Measurements from ENCODE around the gene ZNF320.

DNA sequence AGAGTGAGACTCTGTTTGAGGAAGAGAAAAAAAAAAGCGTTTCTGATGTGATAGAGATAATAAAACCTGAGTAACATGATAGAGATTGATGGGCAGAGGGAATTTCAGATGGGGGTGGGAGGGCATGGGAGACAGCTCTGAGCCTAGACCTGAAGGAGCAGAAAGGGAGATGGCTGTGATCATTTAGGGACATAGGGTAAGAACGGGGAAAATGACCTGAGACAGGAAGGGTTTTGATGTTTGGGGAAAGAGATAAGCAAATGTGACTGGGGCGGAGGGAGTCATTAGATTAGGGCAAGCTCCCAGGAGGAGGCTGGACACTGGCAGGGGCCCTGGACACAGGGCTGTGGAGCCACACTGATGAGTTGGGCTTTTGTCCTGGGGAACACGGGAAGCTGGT is 6.1 kb downstream of the ZNF320 start:
- TF ChIP-seq, protein P1, sequence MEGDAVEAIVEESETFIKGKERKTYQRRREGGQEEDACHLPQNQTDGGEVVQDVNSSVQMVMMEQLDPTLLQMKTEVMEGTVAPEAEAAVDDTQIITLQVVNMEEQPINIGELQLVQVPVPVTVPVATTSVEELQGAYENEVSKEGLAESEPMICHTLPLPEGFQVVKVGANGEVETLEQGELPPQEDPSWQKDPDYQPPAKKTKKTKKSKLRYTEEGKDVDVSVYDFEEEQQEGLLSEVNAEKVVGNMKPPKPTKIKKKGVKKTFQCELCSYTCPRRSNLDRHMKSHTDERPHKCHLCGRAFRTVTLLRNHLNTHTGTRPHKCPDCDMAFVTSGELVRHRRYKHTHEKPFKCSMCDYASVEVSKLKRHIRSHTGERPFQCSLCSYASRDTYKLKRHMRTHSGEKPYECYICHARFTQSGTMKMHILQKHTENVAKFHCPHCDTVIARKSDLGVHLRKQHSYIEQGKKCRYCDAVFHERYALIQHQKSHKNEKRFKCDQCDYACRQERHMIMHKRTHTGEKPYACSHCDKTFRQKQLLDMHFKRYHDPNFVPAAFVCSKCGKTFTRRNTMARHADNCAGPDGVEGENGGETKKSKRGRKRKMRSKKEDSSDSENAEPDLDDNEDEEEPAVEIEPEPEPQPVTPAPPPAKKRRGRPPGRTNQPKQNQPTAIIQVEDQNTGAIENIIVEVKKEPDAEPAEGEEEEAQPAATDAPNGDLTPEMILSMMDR (IDR thresholded peaks at IDR 0.05) = no peak
- no peak for TF ChIP-seq POLR2A (IDR thresholded peaks at IDR 0.05)

All from adrenal gland (tissue), 5 donors.